NCI-H146 treated with DMSO at 0.1 percent for 48 hours (cell line): ENCODE data around the gene PKD2.
A peak's percentile ranks its signal among the peaks of the same experiment; 100 is the strongest.

ENCODE experiments used
- DNase-seq: peaks from one replicate; lab custom pipeline; 2025; ENCODE audit not compliant: unreplicated experiment; lab: John Stamatoyannopoulos, UW

Gene PKD2

DNA sequence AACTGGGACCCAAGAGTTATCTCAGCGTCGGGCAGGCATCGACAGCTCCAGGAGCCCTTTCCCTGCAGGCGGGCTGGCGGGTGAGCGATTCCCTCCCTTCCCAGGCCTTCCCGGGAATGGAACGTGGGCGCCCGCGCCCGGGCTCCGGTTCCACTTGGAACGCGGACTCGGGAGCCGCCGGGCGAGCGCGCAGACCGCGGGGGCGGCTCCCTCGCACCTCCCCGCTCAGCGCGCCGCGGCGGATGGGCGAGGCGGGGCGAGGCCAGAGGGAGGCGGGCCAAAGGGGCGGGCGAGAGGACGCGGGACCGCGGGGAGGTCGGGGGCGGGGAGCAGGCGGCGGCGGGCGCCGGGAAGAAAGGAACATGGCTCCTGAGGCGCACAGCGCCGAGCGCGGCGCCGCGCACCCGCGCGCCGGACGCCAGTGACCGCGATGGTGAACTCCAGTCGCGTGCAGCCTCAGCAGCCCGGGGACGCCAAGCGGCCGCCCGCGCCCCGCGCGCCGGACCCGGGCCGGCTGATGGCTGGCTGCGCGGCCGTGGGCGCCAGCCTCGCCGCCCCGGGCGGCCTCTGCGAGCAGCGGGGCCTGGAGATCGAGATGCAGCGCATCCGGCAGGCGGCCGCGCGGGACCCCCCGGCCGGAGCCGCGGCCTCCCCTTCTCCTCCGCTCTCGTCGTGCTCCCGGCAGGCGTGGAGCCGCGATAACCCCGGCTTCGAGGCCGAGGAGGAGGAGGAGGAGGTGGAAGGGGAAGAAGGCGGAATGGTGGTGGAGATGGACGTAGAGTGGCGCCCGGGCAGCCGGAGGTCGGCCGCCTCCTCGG is at the start of gene PKD2:
PKD2 (plus strand) TSS at position 332 of the 818 bp plus-strand sequence; CDS start at position 431, 99 bp downstream.
- peak; percentile 2 for DNase-seq

DNA sequence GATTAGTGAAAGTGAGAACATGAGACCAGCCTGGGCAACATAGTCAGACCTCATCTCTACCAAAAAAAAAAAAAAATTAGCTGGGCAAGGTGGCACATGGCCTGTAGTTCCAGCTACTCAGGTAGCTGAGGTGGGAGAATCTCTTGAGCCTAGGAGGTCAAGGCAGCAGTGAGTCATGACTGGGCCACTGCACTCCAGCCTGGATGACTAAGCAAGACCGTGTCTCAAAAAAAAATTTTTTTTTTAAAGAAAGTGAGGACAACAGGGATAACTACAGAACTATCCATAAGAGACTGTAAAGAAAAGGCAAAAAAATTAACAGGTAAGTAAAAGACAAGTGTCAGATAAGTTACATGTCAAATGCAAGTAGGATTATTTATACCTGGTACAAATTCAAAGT is 45.4 kb upstream of the PKD2 start:
- DNase-seq = no peak

GRCh38 chr4:87962398-87963146 is 44.9 kb upstream of the PKD2 start:
- no peak for DNase-seq

GRCh38 chr4:87965501-87965975 is 41.9 kb upstream of the PKD2 start:
- no peak for DNase-seq

DNA sequence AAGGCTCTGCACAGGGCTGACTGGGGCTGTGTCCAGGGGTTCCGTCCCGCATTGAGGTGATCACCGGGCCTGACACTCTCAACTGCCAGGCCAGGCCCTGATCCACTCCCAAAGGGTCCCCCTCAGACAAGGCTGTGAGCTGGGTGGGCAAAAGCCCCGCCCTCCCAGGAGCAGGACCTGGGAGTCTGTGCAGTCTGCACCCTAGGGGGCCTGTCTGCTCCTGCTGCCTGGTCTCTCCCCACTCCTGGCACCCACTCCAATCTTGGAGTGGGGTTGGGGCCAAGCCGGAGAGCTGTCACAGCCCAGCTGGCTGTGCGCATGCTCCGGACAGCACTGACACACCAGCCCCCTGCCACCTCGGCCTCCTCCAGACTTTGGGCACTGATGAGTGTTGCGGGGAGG is 41.3 kb upstream of the PKD2 start:
- no peak for DNase-seq

DNA sequence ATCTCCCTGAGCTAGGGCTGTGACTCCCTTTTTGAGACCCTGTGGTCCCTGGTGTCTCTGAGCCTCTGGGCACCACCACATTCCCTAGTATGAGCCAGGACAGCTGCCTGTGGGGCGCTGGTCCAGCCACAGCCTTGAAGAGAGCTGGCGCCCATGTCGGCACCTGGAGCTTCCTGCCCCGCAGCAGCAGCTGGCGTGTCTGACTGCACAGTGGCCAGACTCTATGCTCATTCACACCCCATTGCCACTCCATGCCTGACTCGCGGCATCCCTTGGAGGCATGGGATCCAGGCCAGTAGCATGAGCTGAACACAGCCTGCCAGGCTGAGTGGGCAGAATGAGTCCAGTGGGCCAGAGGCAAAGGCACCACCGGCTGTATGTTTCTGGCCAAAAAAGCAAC is 40.2 kb upstream of the PKD2 start:
- DNase-seq = no peak

GRCh38 chr4:87970121-87970520 is 37.3 kb upstream of the PKD2 start:
- no peak for DNase-seq

DNA sequence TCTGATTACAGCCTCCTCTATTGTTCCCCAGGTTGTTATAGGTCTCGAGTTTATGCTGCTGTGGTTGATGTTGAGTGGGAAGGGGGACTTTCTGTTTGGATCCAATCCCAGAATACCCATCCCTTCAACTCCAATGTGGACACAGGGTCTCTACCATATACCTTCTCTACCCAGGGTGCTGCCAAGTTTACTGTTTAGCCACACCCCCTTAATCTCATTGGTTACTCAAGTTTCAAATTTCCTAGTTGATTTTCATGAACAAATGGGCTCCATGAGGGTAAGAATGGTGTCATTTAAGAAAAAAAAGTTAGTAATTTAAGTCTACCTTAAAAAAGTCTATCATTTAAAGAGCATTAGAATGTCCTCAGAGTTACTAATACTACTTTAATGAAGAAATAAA is 35.6 kb upstream of the PKD2 start:
- DNase-seq = no peak

DNA sequence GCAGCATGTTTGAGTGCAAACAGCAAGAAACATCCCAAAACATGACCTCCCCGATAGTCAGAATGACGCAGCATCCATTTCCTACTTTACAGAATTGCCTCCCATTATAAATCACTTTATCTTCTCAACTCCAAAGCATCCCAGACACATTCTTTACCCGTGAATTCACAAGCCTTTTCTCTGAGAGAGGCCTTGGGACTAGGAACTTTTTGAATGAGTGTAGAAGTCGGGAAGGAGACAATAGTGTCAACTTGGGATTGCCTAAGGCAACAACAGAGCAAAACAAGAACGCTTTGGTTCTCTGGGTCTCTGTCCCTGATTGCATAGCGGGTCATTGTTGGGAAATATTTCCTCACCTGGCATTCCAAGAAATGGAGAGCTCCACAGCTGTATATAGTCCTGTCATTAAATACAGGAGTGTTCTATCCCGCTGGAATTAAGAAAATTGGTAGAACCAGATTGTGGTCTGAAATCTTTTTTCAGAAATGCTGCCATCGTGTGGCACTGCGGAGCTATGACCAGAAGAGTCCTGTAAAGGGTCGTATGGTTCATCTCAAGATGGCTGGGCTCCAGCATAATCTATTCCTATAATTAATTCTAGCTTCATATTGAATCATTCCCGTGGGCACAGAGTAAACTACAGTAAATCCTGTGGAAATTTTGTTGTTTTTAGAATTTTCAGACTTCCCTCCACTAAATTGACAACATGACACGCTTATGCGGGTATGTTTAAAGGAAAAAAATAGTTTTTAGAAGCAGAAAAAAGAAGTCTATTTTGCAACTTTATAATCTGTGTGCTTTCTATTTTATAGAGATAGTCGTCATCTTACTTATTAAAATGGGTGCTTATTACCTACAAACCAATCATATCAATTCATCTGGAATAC is 33.9 kb upstream of the PKD2 start:
- no peak for DNase-seq

- DNase-seq = no peak
Observed at GRCh38 chr4:87974856-87975462, 32.5 kb upstream of the PKD2 start.

GRCh38 chr4:87975466-87975865 is 32.0 kb upstream of the PKD2 start, which contains the start of gene SPP1:
Gene SPP1, plus strand, starts transcription at chr4:87975714. Its CDS starts 1,182 bp downstream, at chr4:87976896.
- no peak for DNase-seq

GRCh38 chr4:87977521-87978278 is 29.7 kb upstream of the PKD2 start:
- DNase-seq = no peak

DNA sequence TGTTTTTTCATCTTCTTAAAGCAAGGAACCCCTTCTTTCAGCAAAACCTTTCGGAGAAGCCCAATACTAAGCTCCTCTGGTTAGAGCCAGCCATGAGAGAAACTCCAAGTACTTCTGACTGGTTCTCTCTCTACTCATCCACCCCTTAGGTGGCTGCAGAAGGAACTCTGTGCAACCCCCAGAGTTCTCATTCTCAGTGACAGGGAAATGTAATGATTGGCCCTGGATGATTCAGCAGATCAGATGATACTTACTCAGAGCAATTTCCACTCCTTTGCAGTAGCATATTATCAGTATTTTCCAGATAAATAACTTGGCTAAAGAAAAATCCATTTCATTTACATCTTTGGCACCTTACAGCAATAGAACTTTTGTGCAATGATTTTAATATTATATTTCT is 28.8 kb upstream of the PKD2 start:
- no peak for DNase-seq

GRCh38 chr4:87979810-87980209 is 27.6 kb upstream of the PKD2 start:
- DNase-seq = no peak

GRCh38 chr4:87981486-87981885 is 25.9 kb upstream of the PKD2 start:
- DNase-seq = no peak

DNA sequence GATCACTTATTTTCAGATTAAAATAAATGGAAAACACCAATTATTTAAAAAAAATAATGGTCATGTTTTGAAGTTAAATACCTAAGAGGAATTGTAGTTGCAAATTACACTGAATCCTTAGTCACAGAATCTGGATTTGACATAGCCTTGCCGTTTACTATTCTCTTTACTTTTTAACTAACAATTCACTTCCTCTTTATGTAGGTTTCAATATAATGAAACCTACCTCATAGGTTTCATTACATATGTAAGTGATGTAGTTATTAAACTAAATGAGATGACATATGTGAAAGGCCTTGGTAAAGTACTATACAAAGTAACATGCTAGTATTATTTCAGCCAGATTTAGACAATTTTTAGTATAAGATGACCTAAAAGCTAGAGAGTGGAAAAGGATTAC is 25.4 kb upstream of the PKD2 start:
- DNase-seq = no peak

- no peak for DNase-seq
Observed at GRCh38 chr4:87982446-87983010, 24.9 kb upstream of the PKD2 start.

DNA sequence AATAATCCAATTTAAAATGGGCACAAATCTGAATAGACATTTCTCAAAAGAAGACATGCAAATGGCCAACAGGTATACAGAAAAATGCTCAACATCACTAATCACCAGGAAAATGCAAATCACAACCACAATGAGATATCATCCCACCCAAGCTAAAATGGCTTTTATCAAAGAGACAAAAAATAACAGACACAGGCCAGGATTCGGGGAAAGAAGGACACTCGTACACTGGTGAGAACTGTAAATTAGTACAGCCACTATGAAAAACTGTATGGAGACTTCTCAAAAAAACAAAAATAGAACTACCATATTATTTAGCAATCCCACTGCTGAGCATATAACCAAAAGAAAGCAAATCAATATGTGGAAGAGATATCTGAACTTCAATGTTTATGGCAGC is 23.4 kb upstream of the PKD2 start:
- no peak for DNase-seq

DNA sequence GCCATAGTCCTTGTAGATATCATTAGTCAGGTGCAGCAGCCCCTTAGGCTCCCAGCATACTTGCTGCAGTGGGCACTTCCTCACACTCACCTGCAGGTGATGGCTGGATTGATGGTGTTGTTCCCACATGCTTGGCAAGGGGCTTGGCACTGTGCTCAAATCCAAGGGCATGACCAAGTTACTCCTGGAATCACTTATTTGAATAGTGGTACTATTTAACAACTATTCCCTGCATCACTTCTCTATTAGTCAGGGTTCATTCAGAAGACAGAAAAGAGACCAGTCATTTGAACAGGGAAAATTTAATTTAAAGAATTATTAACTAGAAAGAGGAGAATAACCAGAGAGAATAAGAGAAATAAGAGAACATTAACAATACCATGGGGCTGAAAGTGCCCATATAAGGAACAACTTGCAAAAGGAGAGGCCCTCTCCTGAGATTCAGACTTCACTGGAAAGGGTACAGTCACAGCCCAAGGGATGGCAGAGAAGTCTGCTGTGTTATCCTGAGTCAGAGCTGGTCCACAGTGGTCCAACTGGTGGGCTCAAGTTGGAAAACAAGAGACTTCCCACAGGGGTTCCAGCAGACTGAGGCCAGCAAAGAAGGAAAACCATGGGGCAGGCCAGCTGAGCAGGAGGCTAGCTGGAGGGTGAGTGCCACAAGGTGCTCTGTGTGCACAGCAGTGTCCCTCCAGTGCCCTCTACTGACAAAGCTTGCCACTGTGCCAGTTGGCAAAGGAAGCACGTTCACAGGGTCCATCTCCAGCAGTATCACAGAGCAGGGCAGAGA is 22.1 kb upstream of the PKD2 start:
- DNase-seq = no peak
